Tibial nerve (tissue), 4 donors: ENCODE data around the gene KRT72. TPM values are rescaled to one million over a fixed set of nuclear protein-coding genes. Genes with fewer than 3 reads are reported as not detected.

Source experiments
- DNase-seq, 2 donors: peaks; one replicate each; pipeline ENCODE4 v3.0.0-alpha.2; 2019; ENCODE audit warnings: low spot score in 2 of 2
- H3K27ac ChIP-seq, 4 donors: fragments of 200-600 bp; sonication (generic) in 3 of 4; one replicate each; pipeline ENCODE4 v1.5.1; 2017 to 2019; ENCODE audit warnings: mild to moderate bottlenecking in 1 of 4
- H3K27me3 ChIP-seq, 2 donors: fragments of 200-600 bp; sonication (generic) in 1 of 2; one replicate each; pipeline versions ENCODE4 v1.5.1 to v1.6.0; 2017 to 2019
- H3K36me3 ChIP-seq, 3 donors: fragments of 200-600 bp; sonication (generic); one replicate each; pipeline ENCODE4 v1.5.1; 2018 to 2019
- H3K4me1 ChIP-seq, 4 donors: fragments of 200-600 bp; sonication (generic) in 3 of 4; one replicate each; pipeline ENCODE4 v1.5.1; 2017 to 2019
- H3K4me3 ChIP-seq, 4 donors: fragments of 200-600 bp; sonication (generic) in 3 of 4; one replicate each; pipeline ENCODE4 v1.5.1; 2017 to 2019; ENCODE audit warnings: mild to moderate bottlenecking in 1 of 4, moderate library complexity in 1 of 4
- H3K9me3 ChIP-seq, 4 donors: fragments of 200-600 bp; sonication (generic) in 3 of 4; one replicate each; pipeline ENCODE4 v1.5.1; 2017 to 2019
- EP300 ChIP-seq, 2 donors: sonication (generic); formaldehyde crosslinking; IDR thresholded peaks; one replicate each; pipeline ENCODE4 v1.6.1; 2017; ENCODE audit warnings: antibody characterized with exemption in 2 of 2, mild to moderate bottlenecking in 1 of 2
- POLR2A ChIP-seq, 2 donors: fragments of 450-650 bp; IDR thresholded peaks; one replicate each; pipeline ENCODE4 v1.6.1; 2017; ENCODE audit warnings: antibody characterized with exemption in 2 of 2, mild to moderate bottlenecking in 2 of 2, moderate library complexity in 2 of 2
- WGBS, 2 donors: methylation state at CpG; one replicate each; pipeline ENCODE4 v1.1.5; 2018; 5-methylcytosine and 5-hydroxymethylcytosine counted together
- total RNA-seq, 4 donors: library from RNA; depleted of rRNA; stranded (reverse); fragments of >200 nt; gene quantifications; one replicate each; pipeline ENCODE4 v1.1.0, GENCODE V29; 2016
- TF ChIP-seq, protein P1 (sequence below), 5 experiments: fragments of 200-600 bp in 3 of 5; fragments of 450-650 bp in 2 of 5; sonication (generic) in 3 of 5; IDR thresholded peaks; one replicate each; pipeline ENCODE4 v1.5.1; 2016 to 2019; ENCODE audit warnings: antibody characterized with exemption in 5 of 5, mild to moderate bottlenecking in 3 of 5, moderate library complexity in 2 of 5

KRT72 gene
- total RNA-seq, 4 donors from 2014 or later = not detected

GRCh38 chr12:52575256-52575655 lies 26.0 kb downstream of the KRT72 start:
- TF ChIP-seq, protein P1, sequence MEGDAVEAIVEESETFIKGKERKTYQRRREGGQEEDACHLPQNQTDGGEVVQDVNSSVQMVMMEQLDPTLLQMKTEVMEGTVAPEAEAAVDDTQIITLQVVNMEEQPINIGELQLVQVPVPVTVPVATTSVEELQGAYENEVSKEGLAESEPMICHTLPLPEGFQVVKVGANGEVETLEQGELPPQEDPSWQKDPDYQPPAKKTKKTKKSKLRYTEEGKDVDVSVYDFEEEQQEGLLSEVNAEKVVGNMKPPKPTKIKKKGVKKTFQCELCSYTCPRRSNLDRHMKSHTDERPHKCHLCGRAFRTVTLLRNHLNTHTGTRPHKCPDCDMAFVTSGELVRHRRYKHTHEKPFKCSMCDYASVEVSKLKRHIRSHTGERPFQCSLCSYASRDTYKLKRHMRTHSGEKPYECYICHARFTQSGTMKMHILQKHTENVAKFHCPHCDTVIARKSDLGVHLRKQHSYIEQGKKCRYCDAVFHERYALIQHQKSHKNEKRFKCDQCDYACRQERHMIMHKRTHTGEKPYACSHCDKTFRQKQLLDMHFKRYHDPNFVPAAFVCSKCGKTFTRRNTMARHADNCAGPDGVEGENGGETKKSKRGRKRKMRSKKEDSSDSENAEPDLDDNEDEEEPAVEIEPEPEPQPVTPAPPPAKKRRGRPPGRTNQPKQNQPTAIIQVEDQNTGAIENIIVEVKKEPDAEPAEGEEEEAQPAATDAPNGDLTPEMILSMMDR (IDR thresholded peaks at IDR 0.05) = no peak
- no peak for TF ChIP-seq EP300 (IDR thresholded peaks at IDR 0.05)
- no peak for TF ChIP-seq POLR2A (IDR thresholded peaks at IDR 0.05)
- 87 to 90% methylated on average over 7 to 9 of the region's 9 CpGs for WGBS, 2 donors
- Histone ChIP-seq H3K9me3 (no peaks in the 10 kb centered on the region), H3K36me3 (no peaks in the 10 kb centered on the region), H3K4me1 (no peaks in the 10 kb centered on the region), H3K27ac (no peak overlapping the region), H3K27me3 (peaks cover 0 to 4% of the 10 kb centered on the region in 2 donors), H3K4me3 (no peak overlapping the region)
- no peak for DNase-seq

- Histone ChIP-seq H3K36me3 (no peaks in the 10 kb centered on the region), H3K27ac (no peak within 1 kb of the TSS), H3K4me3 (no peak within 1 kb of the TSS), H3K4me1 (no peaks in the 10 kb centered on the region), H3K27me3 (peaks cover 0 to 4% of the 10 kb centered on the region in 2 donors), H3K9me3 (no peaks in the 10 kb centered on the region)
- TF ChIP-seq, protein P1 (IDR thresholded peaks at IDR 0.05) = no peak
- TF ChIP-seq POLR2A (IDR thresholded peaks at IDR 0.05) = no peak
- no peak for TF ChIP-seq EP300 (IDR thresholded peaks at IDR 0.05)
- no peak for DNase-seq
- WGBS, 2 donors = 72 to 94% methylated on average over 3 of the region's 3 CpGs
Observed at GRCh38 chr12:52573743-52574142, 27.5 kb downstream of the KRT72 start, which contains the start of gene KRT74. Gene KRT74, minus strand, starts transcription at chr12:52573843. Its CDS starts 66 bp downstream, at chr12:52573777.

GRCh38 chr12:52573306-52573705 lies 28.0 kb downstream of the KRT72 start:
- H3K9me3 ChIP-seq = no peaks in the 10 kb centered on the region
- no peak overlapping the region for H3K4me3 ChIP-seq
- no peak for DNase-seq
- H3K27me3 ChIP-seq = peaks cover 0 to 4% of the 10 kb centered on the region in 2 donors
- no peak overlapping the region for H3K27ac ChIP-seq
- TF ChIP-seq EP300 (IDR thresholded peaks at IDR 0.05) = no peak
- TF ChIP-seq, protein P1 (IDR thresholded peaks at IDR 0.05) = no peak
- no peak for TF ChIP-seq POLR2A (IDR thresholded peaks at IDR 0.05)
- no peaks in the 10 kb centered on the region for H3K4me1 ChIP-seq
- WGBS, 2 donors = 95 to 96% methylated on average over 11 to 13 of the region's 15 CpGs
- H3K36me3 ChIP-seq = no peaks in the 10 kb centered on the region

GRCh38 chr12:52570511-52570910 lies 30.8 kb downstream of the KRT72 start:
- no peak overlapping the region for H3K27ac ChIP-seq
- H3K4me1 ChIP-seq = no peaks in the 10 kb centered on the region
- 91 to 94% methylated on average over 10 of the region's 10 CpGs for WGBS, 2 donors
- DNase-seq = no peak
- peaks cover 0 to 11% of the 10 kb centered on the region in 2 donors for H3K27me3 ChIP-seq
- TF ChIP-seq POLR2A (IDR thresholded peaks at IDR 0.05) (no peak), EP300 (IDR thresholded peaks at IDR 0.05) (no peak)
- TF ChIP-seq, protein P1 (IDR thresholded peaks at IDR 0.05) = no peak
- H3K9me3 ChIP-seq = no peaks in the 10 kb centered on the region
- no peak overlapping the region for H3K4me3 ChIP-seq
- no peaks in the 10 kb centered on the region for H3K36me3 ChIP-seq

- H3K27ac ChIP-seq = no peak overlapping the region
- no peak overlapping the region for H3K4me3 ChIP-seq
- no peaks in the 10 kb centered on the region for H3K36me3 ChIP-seq
- TF ChIP-seq POLR2A (IDR thresholded peaks at IDR 0.05) = no peak
- TF ChIP-seq EP300 (IDR thresholded peaks at IDR 0.05) = no peak
- TF ChIP-seq, protein P1 (IDR thresholded peaks at IDR 0.05) = no peak
- no peaks in the 10 kb centered on the region for H3K4me1 ChIP-seq
- H3K9me3 ChIP-seq = no peaks in the 10 kb centered on the region
- DNase-seq = no peak
- H3K27me3 ChIP-seq = peaks cover 0 to 24% of the 10 kb centered on the region in 2 donors
- 76 to 84% methylated on average over 12 of the region's 12 CpGs for WGBS, 2 donors
Observed at GRCh38 chr12:52568111-52568510, 33.2 kb downstream of the KRT72 start.
